ENCODE data around the gene NDUFS6. TPM values are rescaled to one million over a fixed set of nuclear protein-coding genes. Genes with fewer than 3 reads are reported as not detected.

NDUFS6 gene
- polyA plus RNA-seq, 1 donor: 52.8 TPM

Other genes with a start within 250 kb of the NDUFS6 start
- gene MRPL36, start 1.6 kb upstream of the NDUFS6 start, polyA plus RNA-seq: 34.6 TPM
- gene IRX4, start 81.5 kb downstream of the NDUFS6 start, polyA plus RNA-seq: not detected

All from large intestine (tissue), 1 donor.